CD4-positive, alpha-beta memory T cell (primary cell): ENCODE measurements around the gene STPG1. TPM values are rescaled to one million over a fixed set of nuclear protein-coding genes. Genes with fewer than 3 reads are reported as not detected.
A peak's percentile ranks its signal among the peaks of the same experiment; 100 is the strongest.
"Not testable (repeated sequence)": the region's sequence is repeated elsewhere in the genome, so short reads cannot be mapped to it uniquely, and the experiment has no call there.

Source experiments
- CTCF ChIA-PET: fragments of 350-600 bp; sonication (Branson Sonifier 250); formaldehyde crosslinking; loops from one replicate; lab custom pipeline; 2021; ENCODE audit warnings: inconsistent platforms; ENCODE audit not compliant: partially characterized antibody; lab: Charles Lee
- POLR2A ChIA-PET: fragments of 350-600 bp; sonication (Branson Sonifier 250); formaldehyde crosslinking; loops from one replicate; lab custom pipeline; 2021; ENCODE audit not compliant: partially characterized antibody; lab: Charles Lee
- DNase-seq, 5 donors: peaks; one replicate each; pipeline versions ENCODE4 v3.0.0 to v3.0.0-alpha.2; 2020 to 2022; ENCODE audit warnings: mixed read lengths in 1 of 5
- H3K27ac ChIP-seq: one replicate; pipeline ENCODE4 v1.7.0; 2013; ENCODE audit warnings: low read depth, low read length
- H3K27me3 ChIP-seq: 2 replicates; pipeline ENCODE4 v1.7.0; 2013; ENCODE audit warnings: mild to moderate bottlenecking, low read length, moderate library complexity; ENCODE audit not compliant: insufficient read depth
- H3K36me3 ChIP-seq: 2 replicates; pipeline ENCODE4 v1.7.0; 2013; ENCODE audit warnings: mild to moderate bottlenecking, low read length, moderate library complexity; ENCODE audit not compliant: insufficient read depth
- H3K4me1 ChIP-seq: 2 replicates; pipeline ENCODE4 v1.7.0; 2013; ENCODE audit warnings: mild to moderate bottlenecking, low read length, moderate library complexity; ENCODE audit not compliant: insufficient read depth
- H3K4me3 ChIP-seq, 2 donors: one replicate each; pipeline ENCODE4 v1.7.0; 2013; ENCODE audit warnings: low read length in 2 of 2, mild to moderate bottlenecking in 1 of 2
- H3K9me3 ChIP-seq, 2 donors: one replicate each; pipeline ENCODE4 v1.7.0; 2013; ENCODE audit warnings: low read length in 2 of 2, control low read depth in 1 of 2; ENCODE audit not compliant: control insufficient read depth in 1 of 2
- H3K27ac Mint-ChIP-seq, 7 donors: one replicate each; pipeline ENCODE4 v1.8.0; 2020 to 2021; ENCODE audit warnings: mixed read lengths in 7 of 7, mild to moderate bottlenecking in 6 of 7, inconsistent platforms in 3 of 7, moderate library complexity in 3 of 7
- H3K27me3 Mint-ChIP-seq, 2 donors: one replicate each; pipeline ENCODE4 v1.8.0; 2020 to 2021; ENCODE audit warnings: mixed read lengths in 2 of 2
- H3K36me3 Mint-ChIP-seq, 2 donors: one replicate each; pipeline ENCODE4 v1.8.0; 2020 to 2021; ENCODE audit warnings: mixed read lengths in 2 of 2, inconsistent platforms in 1 of 2, mild to moderate bottlenecking in 1 of 2
- H3K4me1 Mint-ChIP-seq, 4 donors: one replicate each; pipeline ENCODE4 v1.8.0; 2020 to 2021; ENCODE audit warnings: mixed read lengths in 4 of 4, mild to moderate bottlenecking in 1 of 4
- H3K4me3 Mint-ChIP-seq, 8 donors: one replicate each; pipeline ENCODE4 v1.8.0; 2020 to 2021; ENCODE audit warnings: mixed read lengths in 8 of 8, mild to moderate bottlenecking in 7 of 8, moderate library complexity in 6 of 8, inconsistent platforms in 3 of 8
- H3K9me3 Mint-ChIP-seq, 8 donors: one replicate each; pipeline ENCODE4 v1.8.0; 2020 to 2021; ENCODE audit warnings: mixed read lengths in 8 of 8, mild to moderate bottlenecking in 5 of 8, inconsistent platforms in 3 of 8, moderate library complexity in 1 of 8
- intact Hi-C: fragments of 100-400 bp; cut with micrococcal nuclease; formaldehyde crosslinking; loops from one replicate; pipeline ENCODE4 v1.15.1; 2023
- polyA plus RNA-seq, 2 donors: library from polyadenylated mRNA; unstranded; fragments of 300-500 nt; fragmentation: Illumina TruSeq; gene quantifications; one replicate each; pipeline ENCODE4 v1.2.3, GENCODE V29; 2021
- total RNA-seq, 2 experiments: library from RNA; stranded (reverse); gene quantifications; one replicate each; pipeline ENCODE4 v1.2.3, GENCODE V29; 2021

The STPG1 gene
- total and polyA plus RNA-seq, 4 experiments from 2014 or later: 3.1 to 4.9 (median 3.8) TPM

DNA sequence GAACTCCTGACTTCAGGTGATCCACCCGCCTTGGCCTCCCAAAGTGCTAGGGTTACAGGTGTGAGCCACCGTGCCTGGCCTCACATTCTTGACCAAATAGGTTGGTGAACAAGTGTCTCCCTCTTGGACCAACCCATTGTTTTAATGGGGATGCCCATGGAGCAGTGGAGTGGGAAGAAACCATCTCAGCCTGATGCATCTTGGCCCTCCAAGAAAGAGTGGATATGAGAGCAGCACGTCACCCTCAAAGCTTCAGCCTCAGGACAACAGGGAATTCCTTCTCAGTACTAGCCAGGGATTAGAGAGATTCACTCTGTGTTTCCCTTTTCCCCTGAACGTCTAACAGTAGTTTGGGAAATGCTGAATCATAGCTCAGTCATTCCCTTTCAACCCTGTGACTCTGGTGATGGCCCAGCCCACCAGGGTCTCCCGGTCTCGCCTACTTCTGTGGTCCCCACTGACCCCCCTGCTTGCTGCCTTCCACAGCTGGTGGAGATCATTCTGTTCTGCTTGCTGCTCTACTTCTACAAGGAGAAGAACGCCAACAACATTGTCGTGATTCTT is 39.4 kb upstream of the STPG1 start:
- Histone ChIP-seq H3K27me3 (no peaks in the 10 kb centered on the region), H3K36me3 (peaks cover 80% of the 10 kb centered on the region), H3K27ac (no peak overlapping the region), H3K4me1 (no peaks in the 10 kb centered on the region), H3K9me3 (no peaks in the 10 kb centered on the region), H3K4me3 (no peak overlapping the region)
- peak overlapping the region in 1 of 7 donors; percentile 59 for H3K27ac Mint-ChIP-seq
- peaks cover 0 to 4% (median under 1%) of the 10 kb centered on the region in 4 donors for H3K4me1 Mint-ChIP-seq
- H3K9me3 Mint-ChIP-seq: no peaks in the 10 kb centered on the region
- no peaks in the 10 kb centered on the region for H3K27me3 Mint-ChIP-seq
- no peak overlapping the region for H3K4me3 Mint-ChIP-seq
- intact Hi-C loops: no loop called here
- H3K36me3 Mint-ChIP-seq: peaks cover 72 to 84% of the 10 kb centered on the region in 2 donors
- ChIA-PET POLR2A (interaction anchor here (0.9 to 1.3 kb wide), 2 partner anchors 38 to 48 kb away, joined by 3 to 4 read pairs; partner anchors contain the start of gene NIPAL3), CTCF (interaction anchor here (0.7 to 1.4 kb wide), 4 partner anchors 39 to 134 kb away, joined by 3 to 6 read pairs (median 4); no protein-coding TSS in a partner anchor)
- no peak for DNase-seq

DNA sequence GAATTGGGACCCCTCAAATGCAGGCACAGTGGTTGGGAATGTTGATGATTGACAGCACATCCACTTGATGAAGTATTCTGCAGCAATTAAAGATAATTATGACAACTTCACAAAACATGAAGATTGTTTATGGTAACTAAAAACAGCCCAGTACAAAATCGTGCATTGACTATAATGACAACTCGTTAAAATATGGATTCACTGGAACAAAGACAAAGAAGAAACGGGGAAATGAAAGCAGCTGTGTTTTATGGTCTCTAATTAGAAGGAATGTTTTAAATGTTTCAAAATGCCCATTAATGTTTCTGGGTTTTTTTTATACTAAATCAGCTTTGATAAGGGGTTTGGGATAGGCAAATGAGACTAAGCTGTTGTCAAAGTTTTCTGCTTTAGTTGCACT is 38.2 kb upstream of the STPG1 start:
- intact Hi-C loops: no loop called here
- Mint-ChIP-seq H3K4me1 (peaks cover 0 to 4% (median under 1%) of the 10 kb centered on the region in 4 donors), H3K4me3 (no peak overlapping the region), H3K9me3 (no peaks in the 10 kb centered on the region), H3K36me3 (peaks cover 69 to 81% of the 10 kb centered on the region in 2 donors), H3K27me3 (no peaks in the 10 kb centered on the region), H3K27ac (peak overlapping the region in 3 of 7 donors; percentile 21 to 24 (median 22))
- Histone ChIP-seq H3K9me3 (no peaks in the 10 kb centered on the region), H3K4me1 (no peaks in the 10 kb centered on the region), H3K36me3 (peaks cover 79% of the 10 kb centered on the region), H3K27me3 (no peaks in the 10 kb centered on the region), H3K27ac (no peak overlapping the region), H3K4me3 (no peak overlapping the region)
- ChIA-PET CTCF (interaction anchor here (1.4 kb wide), 1 partner anchor 40 kb away, joined by 4 read pairs; no protein-coding TSS in a partner anchor), POLR2A (no interaction called here)
- no peak for DNase-seq

DNA sequence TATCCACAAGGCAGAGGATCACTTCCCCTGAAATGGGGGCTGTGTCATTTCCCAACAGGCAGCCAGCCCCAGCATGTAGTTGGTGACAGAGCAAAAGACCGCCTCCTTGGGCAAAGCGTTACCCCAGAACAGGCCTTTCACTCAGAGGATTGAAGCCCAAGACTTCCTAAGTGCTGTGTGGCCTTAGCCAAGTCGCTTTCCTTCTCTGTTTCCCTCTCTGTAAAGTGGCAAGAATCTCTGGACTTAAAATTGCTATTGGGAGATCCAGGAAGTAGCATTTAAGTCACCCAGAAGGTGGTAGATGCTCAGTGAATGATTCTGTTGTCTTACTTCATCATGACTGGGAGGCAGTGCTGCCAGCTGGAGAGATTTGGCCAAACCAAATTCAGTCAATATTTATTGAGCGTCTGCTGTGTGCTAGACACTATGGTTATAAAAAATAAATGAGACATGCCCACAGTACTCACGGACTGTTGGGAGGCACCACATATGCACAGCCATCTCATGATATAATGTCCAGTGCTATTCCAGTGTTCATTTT is 37.3 kb upstream of the STPG1 start:
- intact Hi-C loops: no loop called here
- H3K36me3 Mint-ChIP-seq: peaks cover 74 to 81% of the 10 kb centered on the region in 2 donors
- POLR2A ChIA-PET: no interaction called here

DNA sequence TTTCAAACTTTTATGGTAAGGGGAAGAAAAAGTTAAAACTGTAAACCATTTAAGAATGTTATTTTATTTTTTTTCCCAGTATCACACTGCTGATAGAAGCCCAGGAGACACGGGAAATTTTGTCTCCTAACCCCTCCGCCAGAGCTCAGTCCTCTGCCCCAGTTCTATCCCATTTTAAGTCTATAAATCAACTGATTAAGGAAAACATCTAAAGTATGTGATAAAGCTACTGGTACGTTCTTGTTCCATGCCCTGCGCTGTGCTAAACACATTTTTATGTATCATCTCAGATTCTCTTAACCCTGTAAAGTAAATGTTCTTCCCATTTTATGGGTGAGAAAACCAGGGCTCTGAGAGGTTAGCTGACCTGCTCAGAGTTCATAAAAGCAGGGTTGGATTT is 36.7 kb upstream of the STPG1 start:
- Histone ChIP-seq H3K27me3 (no peaks in the 10 kb centered on the region), H3K4me3 (no peak overlapping the region), H3K4me1 (no peaks in the 10 kb centered on the region), H3K9me3 (no peaks in the 10 kb centered on the region), H3K36me3 (peaks cover 81% of the 10 kb centered on the region), H3K27ac (no peak overlapping the region)
- ChIA-PET CTCF (interaction anchor here (1.4 kb wide), 1 partner anchor 74 kb away, joined by 3 read pairs; no protein-coding TSS in a partner anchor), POLR2A (no interaction called here)
- H3K9me3 Mint-ChIP-seq: no peaks in the 10 kb centered on the region
- peak overlapping the region in 3 of 7 donors; percentile 13 to 29 (median 22) for H3K27ac Mint-ChIP-seq
- no peak overlapping the region for H3K4me3 Mint-ChIP-seq
- H3K27me3 Mint-ChIP-seq: no peaks in the 10 kb centered on the region
- H3K36me3 Mint-ChIP-seq: peaks cover 76 to 79% of the 10 kb centered on the region in 2 donors
- peaks cover 0 to 8% (median under 1%) of the 10 kb centered on the region in 4 donors for H3K4me1 Mint-ChIP-seq
- intact Hi-C loops: no loop called here
- no peak for DNase-seq

More for the DNA sequence above, 37.3 kb upstream of the STPG1 start:
- no peaks in the 10 kb centered on the region for H3K4me1 ChIP-seq
- peak overlapping the region in 2 of 7 donors; percentile 30 to 60 for H3K27ac Mint-ChIP-seq
- no peak overlapping the region for H3K4me3 ChIP-seq
- H3K9me3 ChIP-seq: no peaks in the 10 kb centered on the region
- H3K27ac ChIP-seq: no peak overlapping the region
- H3K4me3 Mint-ChIP-seq: no peak overlapping the region
- H3K4me1 Mint-ChIP-seq: peaks cover 0 to 4% (median under 1%) of the 10 kb centered on the region in 4 donors
- no peaks in the 10 kb centered on the region for H3K27me3 Mint-ChIP-seq
- H3K9me3 Mint-ChIP-seq: no peaks in the 10 kb centered on the region
- peaks cover 81% of the 10 kb centered on the region for H3K36me3 ChIP-seq
- no peaks in the 10 kb centered on the region for H3K27me3 ChIP-seq
- CTCF ChIA-PET: interaction anchor here (1.4 kb wide), 1 partner anchor 74 kb away, joined by 3 read pairs; no protein-coding TSS in a partner anchor
- no peak for DNase-seq

DNA sequence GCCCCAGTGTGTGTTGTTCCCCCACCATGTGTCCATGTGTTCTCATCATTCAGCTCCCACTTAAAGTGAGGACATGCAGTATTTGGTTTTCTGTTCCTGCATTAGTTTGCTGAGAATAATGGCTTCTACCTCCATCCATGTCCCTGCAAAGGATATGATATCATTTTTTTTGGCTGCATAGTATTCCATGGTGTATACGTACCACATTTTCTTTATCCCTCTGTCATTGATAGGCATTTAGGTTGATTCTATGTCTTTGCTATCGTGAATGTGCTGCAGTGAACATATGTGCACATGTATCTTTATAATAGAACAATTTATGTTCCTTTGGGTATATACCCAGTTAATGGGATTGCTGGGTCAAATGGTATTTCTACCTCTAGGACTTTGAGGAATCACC is 32.9 kb upstream of the STPG1 start:
- H3K4me3 ChIP-seq, H3K4me1 ChIP-seq, H3K9me3 Mint-ChIP-seq, DNase-seq, H3K4me3 Mint-ChIP-seq, intact Hi-C loops, H3K27me3 ChIP-seq, H3K27ac ChIP-seq, H3K9me3 ChIP-seq, H3K27me3 Mint-ChIP-seq: not testable (repeated sequence)
- H3K36me3 Mint-ChIP-seq: peaks cover 58 to 73% of the 10 kb centered on the region in 2 donors
- peaks cover 79% of the 10 kb centered on the region for H3K36me3 ChIP-seq
- H3K27ac Mint-ChIP-seq: peak overlapping the region in 1 of 7 donors; percentile 39
- ChIA-PET CTCF (interaction anchor here (1.2 kb wide), 1 partner anchor 81 kb away, joined by 4 read pairs; no protein-coding TSS in a partner anchor), POLR2A (interaction anchor here (1.0 kb wide), 1 partner anchor 90 kb away, joined by 6 read pairs; no protein-coding TSS in a partner anchor)
- H3K4me1 Mint-ChIP-seq: peaks cover 0 to 11% (median under 1%) of the 10 kb centered on the region in 4 donors

DNA sequence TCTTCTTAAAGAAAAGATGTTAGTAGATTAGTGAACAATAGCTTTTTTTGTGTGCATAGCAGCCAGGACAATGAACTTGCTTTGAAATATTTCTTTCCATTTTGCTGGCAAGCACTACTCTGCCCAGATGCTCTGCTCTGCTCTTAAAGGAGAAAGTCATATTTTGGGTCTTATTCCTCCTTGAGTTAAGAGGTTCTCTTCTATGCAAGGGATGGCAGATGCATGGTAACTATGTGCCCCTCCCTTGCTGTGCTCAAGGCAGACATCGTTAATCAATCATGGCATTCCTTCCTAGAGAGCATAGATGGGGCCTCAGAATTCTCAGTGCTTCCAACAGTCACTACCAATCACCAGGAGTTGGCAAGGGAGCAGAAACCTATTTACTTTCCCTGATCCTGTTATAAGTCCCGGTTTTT is 29.7 kb upstream of the STPG1 start:
- intact Hi-C loops: no loop called here
- H3K4me1 Mint-ChIP-seq: peaks cover 0 to 20% (median 6%) of the 10 kb centered on the region in 4 donors
- H3K9me3 Mint-ChIP-seq: no peaks in the 10 kb centered on the region
- POLR2A ChIA-PET: interaction anchor here (0.6 to 1.1 kb wide), 4 partner anchors 19 to 529 kb away, joined by 3 read pairs; no protein-coding TSS in a partner anchor
- H3K4me3 Mint-ChIP-seq: no peak overlapping the region
- no peaks in the 10 kb centered on the region for H3K27me3 Mint-ChIP-seq
- H3K9me3 ChIP-seq: no peaks in the 10 kb centered on the region
- no peaks in the 10 kb centered on the region for H3K27me3 ChIP-seq
- peaks cover 69% of the 10 kb centered on the region for H3K36me3 ChIP-seq
- CTCF ChIA-PET: interaction anchor here (0.9 to 2.0 kb wide), 5 partner anchors 17 to 143 kb away, joined by 3 to 8 read pairs (median 6); partner anchors contain the start of gene NIPAL3
- no peak for DNase-seq
- H3K27ac Mint-ChIP-seq: peak overlapping the region in 1 of 7 donors; percentile 32
- H3K27ac ChIP-seq: no peak overlapping the region
- peaks cover 4% of the 10 kb centered on the region for H3K4me1 ChIP-seq
- peaks cover 49 to 65% of the 10 kb centered on the region in 2 donors for H3K36me3 Mint-ChIP-seq
- H3K4me3 ChIP-seq: no peak overlapping the region

DNA sequence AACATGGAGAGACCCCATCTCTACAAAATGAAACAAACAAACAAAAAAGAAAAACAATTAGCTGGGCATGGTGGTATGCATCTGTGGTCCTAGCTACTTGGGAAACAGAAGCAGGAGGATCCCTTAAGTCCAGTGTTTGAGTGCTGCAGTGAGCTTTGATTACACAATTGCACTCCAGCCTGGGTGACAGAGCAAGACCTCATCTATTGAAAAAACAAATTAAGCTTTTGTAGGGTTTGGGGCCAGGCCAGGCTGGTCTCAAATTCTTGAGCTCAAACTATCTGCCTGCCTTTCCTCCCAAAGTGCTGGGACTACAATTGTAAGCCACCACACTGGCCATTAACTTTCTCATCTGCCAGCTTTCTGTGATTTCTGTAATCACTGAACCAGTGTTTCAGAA is 29.2 kb upstream of the STPG1 start:
- Histone ChIP-seq H3K27me3 (no peaks in the 10 kb centered on the region), H3K9me3 (no peaks in the 10 kb centered on the region), H3K36me3 (peaks cover 71% of the 10 kb centered on the region), H3K4me1 (peaks cover 4% of the 10 kb centered on the region), H3K4me3 (no peak overlapping the region), H3K27ac (no peak overlapping the region)
- no peaks in the 10 kb centered on the region for H3K9me3 Mint-ChIP-seq
- ChIA-PET CTCF (interaction anchor here (0.6 to 2.0 kb wide), 6 partner anchors 17 to 144 kb away, joined by 3 to 8 read pairs (median 4); partner anchors contain the start of gene NIPAL3), POLR2A (interaction anchor here (0.9 to 1.1 kb wide), 2 partner anchors 19 to 59 kb away, joined by 3 read pairs; no protein-coding TSS in a partner anchor)
- H3K4me3 Mint-ChIP-seq: no peak overlapping the region
- DNase-seq: no peak
- intact Hi-C loops: no loop called here
- H3K27ac Mint-ChIP-seq: peak overlapping the region in 4 of 7 donors; percentile 15 to 41 (median 34)
- H3K27me3 Mint-ChIP-seq: no peaks in the 10 kb centered on the region
- peaks cover 0 to 22% (median 6%) of the 10 kb centered on the region in 4 donors for H3K4me1 Mint-ChIP-seq
- peaks cover 50 to 62% of the 10 kb centered on the region in 2 donors for H3K36me3 Mint-ChIP-seq
